SJSA1 (cell line): ENCODE measurements around the gene HBS1L. TPM values are rescaled to one million over a fixed set of nuclear protein-coding genes. Genes with fewer than 3 reads are reported as not detected.

Experiments used
- DNase-seq, 2 experiments: peaks; one replicate each; pipeline ENCODE4 v3.0.0-alpha.2; 2015 to 2020; ENCODE audit warnings: low spot score in 2 of 2, low read depth in 1 of 2
- H3K27ac ChIP-seq: fragments of 250-450 bp; sonication (Bioruptor Pico); 2 replicates; pipeline ENCODE4 v1.5.1; 2020; ENCODE audit warnings: mild to moderate bottlenecking, moderate library complexity
- H3K27me3 ChIP-seq: fragments of 250-450 bp; sonication (Bioruptor Pico); replicated peaks from 2 replicates; pipeline ENCODE4 v1.5.1; 2020; ENCODE audit warnings: mild to moderate bottlenecking, moderate library complexity
- H3K36me3 ChIP-seq: fragments of 250-450 bp; sonication (Bioruptor Pico); 2 replicates; pipeline ENCODE4 v1.5.1; 2020; ENCODE audit warnings: mild to moderate bottlenecking
- H3K4me1 ChIP-seq: fragments of 250-450 bp; sonication (Bioruptor Pico); replicated peaks from 2 replicates; pipeline ENCODE4 v1.6.1; 2021; ENCODE audit warnings: mild to moderate bottlenecking
- H3K4me3 ChIP-seq: fragments of 250-450 bp; sonication (Bioruptor Pico); 2 replicates; pipeline ENCODE4 v1.5.1; 2020; ENCODE audit warnings: mild to moderate bottlenecking
- H3K9me3 ChIP-seq: fragments of 250-450 bp; sonication (Bioruptor Pico); replicated peaks from 2 replicates; pipeline ENCODE4 v1.5.1; 2020; ENCODE audit warnings: mild to moderate bottlenecking
- total RNA-seq: library from RNA; depleted of rRNA; stranded (reverse); fragments of >200 nt; shearing (Covaris generic); gene quantifications from 2 replicates; pipeline ENCODE4 v1.2.3, GENCODE V29; 2014; rRNA removed

Gene HBS1L
- total RNA-seq = 154 and 176 TPM in 2 replicates

- peaks cover 10% of the 10 kb centered on the region for H3K4me1 ChIP-seq
- H3K27ac ChIP-seq = peak within 1 kb of the TSS; percentile 65
- peak within 1 kb of the TSS; percentile 58 for H3K4me3 ChIP-seq
- DNase-seq = peak; percentile 92 to 97
- H3K27me3 ChIP-seq = no peaks in the 10 kb centered on the region
- H3K36me3 ChIP-seq = peaks cover 10% of the 10 kb centered on the region; the same call in 1 of the 2 replicates
- H3K9me3 ChIP-seq = no peaks in the 10 kb centered on the region
Measured at GRCh38 chr6:135054569-135055498, at the start of gene HBS1L. HBS1L (minus strand) TSS chr6:135054822; CDS start chr6:135054691, 131 bp downstream.

GRCh38 chr6:135104199-135104598, 49.6 kb upstream of the HBS1L start:
- no peaks in the 10 kb centered on the region; the same call in 1 of the 2 replicates for H3K27me3 ChIP-seq
- H3K9me3 ChIP-seq = no peaks in the 10 kb centered on the region
- no peaks in the 10 kb centered on the region for H3K36me3 ChIP-seq
- H3K4me1 ChIP-seq = no peaks in the 10 kb centered on the region
- no peak overlapping the region for H3K27ac ChIP-seq
- DNase-seq = no peak
- H3K4me3 ChIP-seq = no peak overlapping the region

GRCh38 chr6:135102191-135102590, 47.6 kb upstream of the HBS1L start:
- H3K36me3 ChIP-seq = no peaks in the 10 kb centered on the region
- no peaks in the 10 kb centered on the region; the same call in 1 of the 2 replicates for H3K27me3 ChIP-seq
- no peak overlapping the region for H3K27ac ChIP-seq
- no peak overlapping the region for H3K4me3 ChIP-seq
- H3K9me3 ChIP-seq = no peaks in the 10 kb centered on the region
- no peak for DNase-seq
- H3K4me1 ChIP-seq = no peaks in the 10 kb centered on the region

GRCh38 chr6:135097172-135097571, 42.5 kb upstream of the HBS1L start:
- Histone ChIP-seq H3K4me3 (no peak overlapping the region), H3K9me3 (no peaks in the 10 kb centered on the region), H3K36me3 (no peaks in the 10 kb centered on the region), H3K4me1 (no peaks in the 10 kb centered on the region), H3K27me3 (peaks cover 7% of the 10 kb centered on the region; the same call in 1 of the 2 replicates), H3K27ac (no peak overlapping the region)
- DNase-seq = no peak

GRCh38 chr6:135096403-135097130, 41.9 kb upstream of the HBS1L start:
- H3K4me3 ChIP-seq = no peak overlapping the region
- peaks cover 7% of the 10 kb centered on the region; the same call in 1 of the 2 replicates for H3K27me3 ChIP-seq
- no peak overlapping the region for H3K27ac ChIP-seq
- H3K9me3 ChIP-seq = no peaks in the 10 kb centered on the region
- no peak for DNase-seq
- H3K4me1 ChIP-seq = no peaks in the 10 kb centered on the region
- no peaks in the 10 kb centered on the region for H3K36me3 ChIP-seq

GRCh38 chr6:135095716-135096115, 41.1 kb upstream of the HBS1L start:
- no peaks in the 10 kb centered on the region for H3K9me3 ChIP-seq
- H3K4me1 ChIP-seq = no peaks in the 10 kb centered on the region
- H3K27me3 ChIP-seq = peaks cover 10% of the 10 kb centered on the region

GRCh38 chr6:135094403-135094821, 39.8 kb upstream of the HBS1L start:
- Histone ChIP-seq H3K9me3 (no peaks in the 10 kb centered on the region), H3K27me3 (peaks cover 10% of the 10 kb centered on the region), H3K36me3 (no peaks in the 10 kb centered on the region), H3K4me1 (no peaks in the 10 kb centered on the region), H3K27ac (no peak overlapping the region), H3K4me3 (no peak overlapping the region)
- DNase-seq = no peak

More at GRCh38 chr6:135095716-135096115, 41.1 kb upstream of the HBS1L start:
- Histone ChIP-seq H3K4me3 (no peak overlapping the region), H3K36me3 (no peaks in the 10 kb centered on the region), H3K27ac (no peak overlapping the region)
- no peak for DNase-seq

GRCh38 chr6:135093578-135093977, 39.0 kb upstream of the HBS1L start:
- H3K27ac ChIP-seq = no peak overlapping the region
- H3K36me3 ChIP-seq = no peaks in the 10 kb centered on the region
- H3K9me3 ChIP-seq = no peaks in the 10 kb centered on the region
- H3K4me3 ChIP-seq = no peak overlapping the region
- DNase-seq = no peak
- H3K27me3 ChIP-seq = peaks cover 10% of the 10 kb centered on the region
- no peaks in the 10 kb centered on the region for H3K4me1 ChIP-seq

- H3K4me1 ChIP-seq = no peaks in the 10 kb centered on the region
- no peaks in the 10 kb centered on the region for H3K9me3 ChIP-seq
- DNase-seq = no peak
- H3K4me3 ChIP-seq = no peak overlapping the region
- H3K27ac ChIP-seq = no peak overlapping the region
- peaks cover 10% of the 10 kb centered on the region for H3K27me3 ChIP-seq
- no peaks in the 10 kb centered on the region for H3K36me3 ChIP-seq
Measured at GRCh38 chr6:135092724-135093123, 38.1 kb upstream of the HBS1L start.

GRCh38 chr6:135090819-135091218, 36.2 kb upstream of the HBS1L start:
- DNase-seq = no peak
- Histone ChIP-seq H3K4me3 (no peak overlapping the region), H3K27me3 (peaks cover 3% of the 10 kb centered on the region; the same call in 1 of the 2 replicates), H3K36me3 (no peaks in the 10 kb centered on the region), H3K27ac (no peak overlapping the region), H3K4me1 (no peaks in the 10 kb centered on the region), H3K9me3 (no peaks in the 10 kb centered on the region)

GRCh38 chr6:135089901-135090300, 35.3 kb upstream of the HBS1L start:
- no peaks in the 10 kb centered on the region for H3K9me3 ChIP-seq
- peaks cover 3% of the 10 kb centered on the region; the same call in 1 of the 2 replicates for H3K27me3 ChIP-seq
- no peaks in the 10 kb centered on the region for H3K36me3 ChIP-seq
- H3K4me1 ChIP-seq = no peaks in the 10 kb centered on the region
- H3K27ac ChIP-seq = no peak overlapping the region
- no peak overlapping the region for H3K4me3 ChIP-seq
- no peak for DNase-seq

GRCh38 chr6:135088818-135089809, 34.5 kb upstream of the HBS1L start:
- H3K9me3 ChIP-seq = no peaks in the 10 kb centered on the region
- H3K4me3 ChIP-seq = no peak overlapping the region
- H3K36me3 ChIP-seq = no peaks in the 10 kb centered on the region
- peaks cover 3% of the 10 kb centered on the region; the same call in 1 of the 2 replicates for H3K27me3 ChIP-seq
- DNase-seq = no peak
- no peak overlapping the region for H3K27ac ChIP-seq
- no peaks in the 10 kb centered on the region for H3K4me1 ChIP-seq

- Histone ChIP-seq H3K4me3 (no peak overlapping the region), H3K4me1 (no peaks in the 10 kb centered on the region), H3K27me3 (peaks cover 3% of the 10 kb centered on the region; the same call in 1 of the 2 replicates), H3K27ac (no peak overlapping the region), H3K36me3 (no peaks in the 10 kb centered on the region), H3K9me3 (no peaks in the 10 kb centered on the region)
- DNase-seq = no peak
Measured at GRCh38 chr6:135088281-135088680, 33.7 kb upstream of the HBS1L start.
